ENCODE results near the gene TXNDC16. TPM values are rescaled to one million over a fixed set of nuclear protein-coding genes. Genes with fewer than 3 reads are reported as not detected.

TXNDC16 gene
- total and polyA plus RNA-seq, 2 donors (not counting 3 experiments of a cell fraction or from before 2014, with no cell fraction given), result 2.3 to 4.5 TPM

- DNase-seq (ENCODE audit: low read depth, low spot score), result no peak
- Histone ChIP-seq H3K36me3 (ENCODE audit: control insufficient read depth in 2 of 2, extremely low read depth in 1 of 2, insufficient read depth in 2 of 2, low read length in 2 of 2) (no peaks in the 10 kb centered on the region), H3K79me2 (ENCODE audit: control insufficient read depth, insufficient read depth, low read length) (no peaks in the 10 kb centered on the region), H3K4me3 (replicated peaks in 1 of 3; ENCODE audit: insufficient read depth in 1 of 3, low read depth in 1 of 3, low read length in 3 of 3) (peak overlapping the region in 1 of 3 experiments; percentile 84), H3K27ac (ENCODE audit: insufficient read depth, low read depth, low read length) (no peak overlapping the region), H3K9ac (replicated peaks; ENCODE audit: extremely low read depth, insufficient read depth, low read length) (no peak overlapping the region), H3K27me3 (ENCODE audit: control insufficient read depth in 2 of 2, insufficient read depth in 2 of 2, low read length in 2 of 2) (no peaks in the 10 kb centered on the region), H3K9me3 (replicated peaks; ENCODE audit: control insufficient read depth, insufficient read depth, low read length) (no peaks in the 10 kb centered on the region), H4K20me1 (replicated peaks; ENCODE audit: control insufficient read depth, extremely low read depth, insufficient read depth, low read length) (no peaks in the 10 kb centered on the region), H3K4me1 (ENCODE audit: control insufficient read depth, extremely low read depth, insufficient read depth, low read length) (peaks cover 9% of the 10 kb centered on the region), H3K4me2 (ENCODE audit: insufficient read depth, low read length) (peak overlapping the region; percentile 90), H2AFZ (ENCODE audit: low read depth, low read length) (peak overlapping the region; percentile 79), H3K9me1 (replicated peaks; ENCODE audit: control insufficient read depth, extremely low read depth, insufficient read depth, low read length) (no peaks in the 10 kb centered on the region)
- CTCF ChIA-PET, result interaction anchor here (0.6 to 2.2 kb wide), 5 partner anchors 11 to 1931 kb away, joined by 3 to 9 read pairs (median 4); no protein-coding TSS in a partner anchor
- no peak for FAIRE-seq
- no TSS peak for BruUV-seq (replicated peaks)
- intact Hi-C loops (cut with micrococcal nuclease), result loop anchor here (10.0 kb wide), 1 partner anchor 1886 kb away; the partner anchor contains the start of gene SAV1
- TF ChIP-seq FOS (IDR thresholded peaks at IDR 0.05; ENCODE audit: borderline replicate concordance, insufficient read depth, low read length) (no peak), POLR2AphosphoS5 (IDR thresholded peaks at IDR 0.05; ENCODE audit: insufficient read depth, low read depth, low read length) (no peak), JUN (IDR thresholded peaks at IDR 0.05; ENCODE audit: borderline replicate concordance, insufficient read depth, insufficient read length, low read depth) (no peak), MAX (IDR thresholded peaks at IDR 0.05; ENCODE audit: insufficient read depth, insufficient read length) (no peak), EZH2 (IDR thresholded peaks at IDR 0.05; ENCODE audit: borderline replicate concordance, low read depth, low read length, severe bottlenecking) (no peak), POLR2A (IDR thresholded peaks at IDR 0.05; ENCODE audit: low read depth, low read length) (no peak), MYC (IDR thresholded peaks at IDR 0.05; ENCODE audit: low read depth, low read length) (no peak), GATA2 (IDR thresholded peaks at IDR 0.05; ENCODE audit: insufficient read depth, insufficient read length, low read depth, low read length) (no peak), CTCF (IDR thresholded peaks at IDR 0.05; ENCODE audit: extremely low read depth in 1 of 2, insufficient read depth in 1 of 2, low read depth in 1 of 2, low read length in 2 of 2) (no peak)
- dilution Hi-C loops (cut with MboI; ENCODE audit: extremely low pct_ligation_motif_present, low sequenced_read_pairs), result no loop called here
- POLR2A ChIA-PET, result interaction anchor here (0.7 to 1.0 kb wide), 2 partner anchors 110 to 156 kb away, joined by 3 to 5 read pairs; no protein-coding TSS in a partner anchor
Measured at GRCh38 chr14:52551205-52551604, 1.1 kb downstream of the TXNDC16 start.
